Measurements from ENCODE around the gene FYTTD1. TPM values are rescaled to one million over a fixed set of nuclear protein-coding genes. Genes with fewer than 3 reads are reported as not detected.
"Not testable (repeated sequence)": the region's sequence is repeated elsewhere in the genome, so short reads cannot be mapped to it uniquely, and the experiment has no call there.

The FYTTD1 gene
- total and polyA plus RNA-seq, 9 donors, result 16.8 to 70.5 (median 52.0) TPM

DNA sequence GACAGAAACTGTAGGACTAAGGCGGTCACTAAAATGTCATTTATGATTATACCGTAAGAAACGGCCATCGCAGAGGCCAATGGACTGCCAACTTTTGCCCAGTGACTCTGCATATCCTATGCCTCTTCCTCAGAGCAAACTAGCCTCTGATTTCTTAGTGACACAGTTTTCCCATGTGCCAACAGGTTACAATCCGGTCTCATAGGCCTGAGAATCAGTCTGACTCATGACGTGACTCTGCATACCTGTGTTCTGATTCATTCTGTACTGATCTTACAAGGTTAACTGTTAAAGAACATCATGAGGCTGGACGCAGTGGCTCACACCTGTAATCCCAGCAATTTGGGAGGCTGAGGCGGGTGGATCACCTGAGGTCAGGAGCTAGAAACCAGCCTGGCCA is 30.8 kb upstream of the FYTTD1 start:
- TF ChIP-seq POLR2A (IDR thresholded peaks at IDR 0.05) (no peak), EP300 (IDR thresholded peaks at IDR 0.05) (no peak)
- TF ChIP-seq, protein P1, sequence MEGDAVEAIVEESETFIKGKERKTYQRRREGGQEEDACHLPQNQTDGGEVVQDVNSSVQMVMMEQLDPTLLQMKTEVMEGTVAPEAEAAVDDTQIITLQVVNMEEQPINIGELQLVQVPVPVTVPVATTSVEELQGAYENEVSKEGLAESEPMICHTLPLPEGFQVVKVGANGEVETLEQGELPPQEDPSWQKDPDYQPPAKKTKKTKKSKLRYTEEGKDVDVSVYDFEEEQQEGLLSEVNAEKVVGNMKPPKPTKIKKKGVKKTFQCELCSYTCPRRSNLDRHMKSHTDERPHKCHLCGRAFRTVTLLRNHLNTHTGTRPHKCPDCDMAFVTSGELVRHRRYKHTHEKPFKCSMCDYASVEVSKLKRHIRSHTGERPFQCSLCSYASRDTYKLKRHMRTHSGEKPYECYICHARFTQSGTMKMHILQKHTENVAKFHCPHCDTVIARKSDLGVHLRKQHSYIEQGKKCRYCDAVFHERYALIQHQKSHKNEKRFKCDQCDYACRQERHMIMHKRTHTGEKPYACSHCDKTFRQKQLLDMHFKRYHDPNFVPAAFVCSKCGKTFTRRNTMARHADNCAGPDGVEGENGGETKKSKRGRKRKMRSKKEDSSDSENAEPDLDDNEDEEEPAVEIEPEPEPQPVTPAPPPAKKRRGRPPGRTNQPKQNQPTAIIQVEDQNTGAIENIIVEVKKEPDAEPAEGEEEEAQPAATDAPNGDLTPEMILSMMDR (IDR thresholded peaks at IDR 0.05), result no peak
- Histone ChIP-seq H3K27me3 (no peaks in the 10 kb centered on the region), H3K36me3 (no peaks in the 10 kb centered on the region), H3K27ac (no peak overlapping the region), H3K4me3 (no peak overlapping the region), H3K9me3 (no peaks in the 10 kb centered on the region), H3K4me1 (ENCODE audit: insufficient read depth) (no peaks in the 10 kb centered on the region)
- no peak for DNase-seq
- intact Hi-C loops (cut with DNase I), result no loop called here
- WGBS, 3 donors, result 81 to 87% (median 85%) methylated on average over 8 of the region's 8 CpGs

DNA sequence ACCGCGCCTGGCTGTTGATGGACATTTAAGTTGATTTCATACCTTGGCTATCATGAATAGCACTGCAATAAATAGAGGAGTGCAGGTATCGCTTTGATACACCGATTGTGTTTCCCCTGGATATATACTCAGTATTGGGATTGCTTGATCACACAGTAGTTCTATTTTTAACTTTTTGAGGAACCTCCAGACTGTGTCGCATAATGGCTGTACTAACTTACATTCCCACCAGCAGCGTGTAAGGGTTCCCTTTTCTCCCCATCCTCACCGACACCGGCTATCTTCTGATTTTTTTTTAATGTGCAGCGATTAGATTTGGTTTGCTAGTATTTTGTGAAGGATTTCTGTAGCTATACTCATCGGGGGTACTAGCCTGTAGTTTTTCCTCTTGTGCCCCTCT is 29.0 kb upstream of the FYTTD1 start:
- Histone ChIP-seq H3K27me3 (no peaks in the 10 kb centered on the region), H3K4me3 (no peak overlapping the region), H3K9me3 (no peaks in the 10 kb centered on the region), H3K36me3 (no peaks in the 10 kb centered on the region), H3K27ac (no peak overlapping the region), H3K4me1 (ENCODE audit: insufficient read depth) (no peaks in the 10 kb centered on the region)
- intact Hi-C loops (cut with DNase I), result loop anchor here in 1 of 4 donors (2.0 kb wide), 1 partner anchor 20 kb away; no protein-coding TSS in a partner anchor
- DNase-seq, result no peak
- WGBS, 3 donors, result 95 to 97% (median 95%) methylated on average over 10 of the region's 10 CpGs
- TF ChIP-seq EP300 (IDR thresholded peaks at IDR 0.05), result no peak
- TF ChIP-seq, protein P1 (IDR thresholded peaks at IDR 0.05), result no peak
- no peak for TF ChIP-seq POLR2A (IDR thresholded peaks at IDR 0.05)

DNA sequence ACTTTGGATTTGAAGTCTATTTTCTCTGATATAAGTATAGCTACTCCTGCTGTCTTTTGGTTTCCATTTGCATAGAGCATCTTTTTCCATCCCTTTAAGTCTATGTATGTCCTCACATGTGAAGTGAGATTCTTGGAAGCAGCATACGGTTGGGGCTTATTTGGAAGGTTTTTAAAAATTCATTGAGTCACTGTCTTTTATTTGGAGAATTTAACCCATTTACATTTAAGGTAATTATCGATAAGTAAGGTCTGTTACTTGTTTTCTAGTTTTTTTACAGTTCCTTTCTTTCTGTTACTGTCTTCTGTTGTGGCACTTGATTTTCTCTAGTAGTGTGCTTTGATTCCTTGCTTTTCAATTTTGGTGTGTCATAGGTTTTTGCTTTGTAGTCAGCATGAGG is 26.9 kb upstream of the FYTTD1 start:
- TF ChIP-seq EP300 (IDR thresholded peaks at IDR 0.05) (no peak), POLR2A (IDR thresholded peaks at IDR 0.05) (no peak)
- TF ChIP-seq, protein P1 (IDR thresholded peaks at IDR 0.05), result no peak
- DNase-seq, result no peak
- H3K27me3 ChIP-seq, result no peaks in the 10 kb centered on the region
- H3K4me3 ChIP-seq, result no peak overlapping the region
- H3K36me3 ChIP-seq, result no peaks in the 10 kb centered on the region
- no peaks in the 10 kb centered on the region for H3K4me1 ChIP-seq (ENCODE audit: insufficient read depth)
- intact Hi-C loops (cut with DNase I), result no loop called here
- 96 to 98% (median 97%) methylated on average over 2 of the region's 2 CpGs for WGBS, 3 donors
- no peaks in the 10 kb centered on the region for H3K9me3 ChIP-seq
- H3K27ac ChIP-seq, result no peak overlapping the region

DNA sequence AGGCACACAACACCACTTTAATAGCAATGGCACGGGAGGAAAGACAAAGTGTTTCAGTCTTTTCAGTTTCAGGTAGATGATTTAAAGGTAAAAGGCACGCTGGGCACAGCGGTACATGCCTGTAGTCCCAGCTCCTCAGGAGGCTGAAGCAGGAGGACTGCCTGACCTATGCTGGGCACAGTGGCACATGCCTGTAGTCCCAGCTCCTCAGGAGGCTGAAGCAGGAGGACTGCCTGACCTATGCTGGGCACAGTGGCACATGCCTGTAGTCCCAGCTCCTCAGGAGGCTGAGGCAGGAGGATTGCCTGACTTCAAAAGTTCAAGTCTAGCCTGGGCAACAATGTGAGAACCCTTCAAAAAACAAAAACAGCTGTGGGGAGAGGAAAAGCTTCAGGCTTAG is 21.8 kb upstream of the FYTTD1 start:
- DNase-seq; H3K4me3 ChIP-seq; H3K9me3 ChIP-seq; H3K4me1 ChIP-seq (ENCODE audit: insufficient read depth); H3K36me3 ChIP-seq; H3K27ac ChIP-seq; H3K27me3 ChIP-seq; intact Hi-C loops (cut with DNase I): not testable (repeated sequence)
- 86 to 95% (median 95%) methylated on average over 3 of the region's 3 CpGs for WGBS, 3 donors

GRCh38 chr3:197728487-197728886 is 21.2 kb upstream of the FYTTD1 start:
- WGBS, 3 donors, result 88 to 89% (median 88%) methylated on average over 8 of the region's 8 CpGs
- H3K9me3 ChIP-seq, result no peaks in the 10 kb centered on the region
- H3K27ac ChIP-seq, result no peak overlapping the region
- TF ChIP-seq POLR2A (IDR thresholded peaks at IDR 0.05), result no peak
- TF ChIP-seq, protein P1 (IDR thresholded peaks at IDR 0.05), result no peak
- no peak for TF ChIP-seq EP300 (IDR thresholded peaks at IDR 0.05)
- intact Hi-C loops (cut with DNase I), result no loop called here
- H3K4me1 ChIP-seq (ENCODE audit: insufficient read depth), result no peaks in the 10 kb centered on the region
- no peak overlapping the region for H3K4me3 ChIP-seq
- DNase-seq, result no peak
- no peaks in the 10 kb centered on the region for H3K36me3 ChIP-seq
- H3K27me3 ChIP-seq, result no peaks in the 10 kb centered on the region

All from ovary (tissue), 9 donors.